Renal pelvis (tissue), 4 donors: ENCODE data around the gene ENPP7. TPM values are rescaled to one million over a fixed set of nuclear protein-coding genes. Genes with fewer than 3 reads are reported as not detected.

Source experiments
- DNase-seq: peaks from one replicate; pipeline ENCODE4 v3.0.0-alpha.2; 2013
- polyA plus RNA-seq, 3 donors: library from polyadenylated mRNA; unstranded; fragments of 120-200 nt; gene quantifications; one replicate each; pipeline ENCODE4 v1.2.1, GENCODE V29; 2013; ENCODE audit not compliant: insufficient read length in 3 of 3

ENPP7 gene
- polyA plus RNA-seq, 3 donors: 4.3 to 6.1 (median 6.0) TPM

DNA sequence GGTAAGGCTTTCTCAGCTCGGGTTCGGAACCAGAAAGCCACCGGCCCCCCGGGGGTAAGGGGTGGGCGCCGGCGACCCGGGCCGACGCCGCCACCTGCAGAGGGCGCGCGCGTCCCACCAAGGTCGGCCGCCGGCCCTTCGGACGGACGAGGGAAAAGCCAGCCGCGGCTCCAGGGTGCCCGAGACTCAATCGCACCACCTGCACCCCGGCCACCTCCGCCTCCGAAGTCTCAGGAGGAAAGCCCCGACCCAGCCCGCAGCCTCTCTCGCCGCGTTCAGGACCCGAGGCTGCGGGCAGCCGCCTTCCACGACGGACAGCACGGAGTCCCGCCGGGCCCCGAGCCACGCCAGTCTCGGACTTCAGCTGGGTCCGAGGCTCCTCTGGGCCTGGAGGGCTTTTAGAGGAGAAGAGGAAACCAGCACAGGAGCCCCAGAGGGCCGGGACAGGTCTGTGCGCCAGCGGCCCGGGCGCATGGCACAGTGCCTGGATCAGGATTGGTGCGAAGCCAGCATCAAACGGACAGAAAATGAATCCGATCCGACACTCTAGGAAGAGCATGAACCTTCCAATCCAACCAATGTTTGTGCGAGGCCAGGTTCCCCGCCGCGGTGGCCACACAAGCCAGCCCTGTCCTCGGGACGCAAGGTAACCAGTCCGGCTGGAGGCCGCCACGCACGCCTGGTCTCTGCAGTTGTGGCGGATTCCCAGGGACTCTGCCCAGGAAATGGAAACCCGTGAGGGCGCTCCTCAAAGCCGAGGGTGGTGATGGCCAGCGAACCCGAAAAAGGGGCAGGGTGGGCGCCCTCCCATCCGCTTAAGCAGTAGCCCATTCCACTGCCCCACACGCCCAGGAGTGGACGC, 59.4 kb downstream of the ENPP7 start:
- DNase-seq: no peak

DNA sequence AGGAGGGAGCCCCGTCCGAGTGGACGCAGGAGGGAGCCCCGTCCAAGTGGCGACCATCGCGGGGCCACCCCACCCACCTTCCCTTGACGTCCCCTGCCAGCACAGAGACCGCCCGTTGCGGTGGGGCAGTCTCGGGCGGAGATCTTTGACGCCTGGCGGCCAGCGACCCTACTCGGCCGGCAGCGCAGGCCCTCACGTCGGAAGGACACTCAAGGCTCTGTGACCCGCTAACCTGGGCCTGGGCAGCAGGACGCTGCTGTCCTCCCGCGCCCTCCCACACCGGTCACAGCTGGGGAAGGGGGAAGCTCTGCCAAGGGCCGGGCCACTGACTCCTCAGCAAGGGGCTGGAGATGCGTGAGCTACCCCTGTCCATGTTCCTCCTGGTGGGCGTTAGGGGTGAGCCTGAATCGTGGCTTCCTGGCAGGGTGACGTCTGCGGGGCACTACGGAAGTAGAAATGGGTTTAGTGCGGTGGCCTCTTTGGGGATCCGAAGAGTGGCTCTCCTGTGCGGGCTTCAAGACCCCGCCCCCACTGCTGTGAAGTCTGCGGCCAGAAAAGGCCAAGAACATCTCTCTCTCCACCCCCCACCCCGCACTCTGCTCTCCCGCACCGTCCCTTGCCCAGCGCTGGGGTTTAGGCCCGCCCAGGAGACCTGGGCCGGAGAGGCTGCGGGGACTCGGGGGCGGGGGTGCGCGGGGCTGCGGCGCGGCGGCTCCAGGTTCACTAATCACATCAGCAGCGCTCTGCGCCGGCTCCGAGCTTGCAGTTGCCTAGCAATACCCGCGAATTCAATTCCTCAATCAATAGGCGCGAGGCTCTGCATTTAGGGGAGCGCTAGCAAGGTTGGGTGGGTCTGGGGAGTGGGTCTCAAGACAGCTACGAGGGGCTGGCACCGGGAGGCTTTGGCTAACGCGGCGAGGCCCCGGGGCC, 60.3 kb downstream of the ENPP7 start:
- DNase-seq: no peak

DNA sequence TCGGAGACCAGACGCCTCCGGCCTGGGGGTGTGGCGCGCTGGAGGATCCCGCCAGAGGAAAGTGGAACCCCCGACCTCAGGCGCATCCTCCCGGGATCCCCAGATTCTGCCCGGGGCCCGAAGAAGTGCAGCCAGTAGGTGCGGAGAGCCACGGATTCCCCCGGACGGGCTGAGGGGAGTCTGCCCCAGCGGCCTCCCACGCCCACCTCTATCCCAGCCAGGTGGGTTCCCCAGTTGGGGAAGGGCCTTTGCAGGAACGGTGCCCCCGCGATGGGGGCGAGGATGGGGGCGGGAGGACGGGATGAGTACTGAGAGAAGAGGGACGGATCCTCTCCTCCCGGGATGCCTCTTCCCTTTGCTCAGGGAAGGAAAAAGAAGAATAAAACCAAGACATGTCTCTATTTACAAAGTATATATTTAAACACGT, 61.0 kb downstream of the ENPP7 start:
- no peak for DNase-seq

Other genes with a start within 250 kb of the ENPP7 start
- gene RBFOX3, start 119.9 kb upstream of the ENPP7 start, polyA plus RNA-seq: 1 to 10 TPM; 1.5 to 2.0 (median 1.7) TPM
- gene CBX2, start 47.2 kb downstream of the ENPP7 start, polyA plus RNA-seq: 10 to 100 TPM; 24.3 to 37.7 (median 30.7) TPM
- gene CBX8, start 66.1 kb downstream of the ENPP7 start, polyA plus RNA-seq: 10 to 100 TPM; 15.7 to 18.3 (median 15.7) TPM
- gene CBX4, start 108.5 kb downstream of the ENPP7 start, polyA plus RNA-seq: 10 to 100 TPM; 12.3 to 16.8 (median 13.2) TPM